PFSK-1 (cell line): Measurements from ENCODE around the gene RET.

ENCODE experiments used
- POLR2AphosphoS5 ChIP-seq: IDR thresholded peaks from 2 replicates; pipeline ENCODE4 v1.6.1; 2012; ENCODE audit warnings: low read depth, mild to moderate bottlenecking, control low read depth, low read length, moderate library complexity
- REST ChIP-seq, 2 experiments: IDR thresholded peaks; 2 replicates each; pipeline versions ENCODE4 v1.6.1 to v1.8.0; 2011 to 2012; ENCODE audit warnings: low read depth in 2 of 2, low read length in 2 of 2, control low read depth in 1 of 2, inconsistent platforms in 1 of 2, mild to moderate bottlenecking in 1 of 2, moderate library complexity in 1 of 2; ENCODE audit not compliant: insufficient read depth in 1 of 2
- SIN3A ChIP-seq: IDR thresholded peaks from 2 replicates; pipeline ENCODE4 v1.6.1; 2012; ENCODE audit warnings: mild to moderate bottlenecking, low read length, moderate library complexity, borderline replicate concordance; ENCODE audit not compliant: insufficient read depth
- TAF1 ChIP-seq: IDR thresholded peaks from 2 replicates; pipeline ENCODE4 v1.6.1; 2012; ENCODE audit warnings: low read length, control low read depth, borderline replicate concordance; ENCODE audit not compliant: insufficient read depth

GRCh38 chr10:43073191-43073590 is 3.7 kb upstream of the RET start:
- TF ChIP-seq REST (IDR thresholded peaks at IDR 0.05; ENCODE audit: insufficient read depth in 1 of 2, low read depth in 2 of 2, low read length in 2 of 2) (no peak), POLR2AphosphoS5 (no peak), TAF1 (no peak), SIN3A (no peak)
